ENCODE measurements around the gene CYTL1.

DNA sequence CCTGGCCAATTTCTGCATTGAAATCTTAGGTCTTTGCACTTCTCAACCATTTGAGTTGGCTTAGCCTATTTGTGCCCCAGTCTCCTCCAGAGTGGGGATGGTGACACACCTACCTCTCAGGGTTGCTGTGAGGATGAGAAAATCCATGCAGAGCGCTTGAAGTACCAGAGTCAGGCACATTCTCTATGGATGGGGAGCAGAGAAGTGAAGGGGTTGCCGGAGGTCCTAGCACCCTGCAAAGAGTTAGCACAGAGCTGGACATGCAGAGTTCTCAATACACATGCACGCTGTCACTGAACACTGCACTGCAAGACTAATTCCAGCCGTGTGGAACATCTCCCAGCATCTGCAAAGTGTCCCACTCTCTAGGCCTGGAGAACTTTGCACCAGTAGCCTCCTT, 29.5 kb upstream of the CYTL1 start:
- TF ChIP-seq, protein P1, sequence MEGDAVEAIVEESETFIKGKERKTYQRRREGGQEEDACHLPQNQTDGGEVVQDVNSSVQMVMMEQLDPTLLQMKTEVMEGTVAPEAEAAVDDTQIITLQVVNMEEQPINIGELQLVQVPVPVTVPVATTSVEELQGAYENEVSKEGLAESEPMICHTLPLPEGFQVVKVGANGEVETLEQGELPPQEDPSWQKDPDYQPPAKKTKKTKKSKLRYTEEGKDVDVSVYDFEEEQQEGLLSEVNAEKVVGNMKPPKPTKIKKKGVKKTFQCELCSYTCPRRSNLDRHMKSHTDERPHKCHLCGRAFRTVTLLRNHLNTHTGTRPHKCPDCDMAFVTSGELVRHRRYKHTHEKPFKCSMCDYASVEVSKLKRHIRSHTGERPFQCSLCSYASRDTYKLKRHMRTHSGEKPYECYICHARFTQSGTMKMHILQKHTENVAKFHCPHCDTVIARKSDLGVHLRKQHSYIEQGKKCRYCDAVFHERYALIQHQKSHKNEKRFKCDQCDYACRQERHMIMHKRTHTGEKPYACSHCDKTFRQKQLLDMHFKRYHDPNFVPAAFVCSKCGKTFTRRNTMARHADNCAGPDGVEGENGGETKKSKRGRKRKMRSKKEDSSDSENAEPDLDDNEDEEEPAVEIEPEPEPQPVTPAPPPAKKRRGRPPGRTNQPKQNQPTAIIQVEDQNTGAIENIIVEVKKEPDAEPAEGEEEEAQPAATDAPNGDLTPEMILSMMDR (IDR thresholded peaks at IDR 0.05) = no peak
- no peak for TF ChIP-seq POLR2A (IDR thresholded peaks at IDR 0.05)

All from thyroid gland (tissue), 4 donors.